ENCODE data around the gene ETF1.

ETF1 gene

DNA sequence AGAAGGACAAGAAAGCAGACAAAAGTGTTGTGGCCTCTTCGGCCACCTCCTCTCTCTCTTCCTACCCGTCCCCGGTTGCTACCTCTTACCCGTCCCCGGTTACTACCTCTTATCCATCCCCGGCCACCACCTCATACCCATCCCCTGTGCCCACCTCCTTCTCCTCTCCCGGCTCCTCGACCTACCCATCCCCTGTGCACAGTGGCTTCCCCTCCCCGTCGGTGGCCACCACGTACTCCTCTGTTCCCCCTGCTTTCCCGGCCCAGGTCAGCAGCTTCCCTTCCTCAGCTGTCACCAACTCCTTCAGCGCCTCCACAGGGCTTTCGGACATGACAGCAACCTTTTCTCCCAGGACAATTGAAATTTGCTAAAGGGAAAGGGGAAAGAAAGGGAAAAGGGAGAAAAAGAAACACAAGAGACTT, 75.3 kb downstream of the ETF1 start:
- Mint-ChIP-seq H3K27ac (peak overlapping the region; percentile 77 to 98), H3K27me3 (no peaks in the 10 kb centered on the region), H3K4me3 (peak overlapping the region; percentile 87 to 91), H3K9me3 (no peaks in the 10 kb centered on the region), H3K4me1 (peaks cover 37% of the 10 kb centered on the region)
- DNase-seq = no peak
- no peak for ATAC-seq

DNA sequence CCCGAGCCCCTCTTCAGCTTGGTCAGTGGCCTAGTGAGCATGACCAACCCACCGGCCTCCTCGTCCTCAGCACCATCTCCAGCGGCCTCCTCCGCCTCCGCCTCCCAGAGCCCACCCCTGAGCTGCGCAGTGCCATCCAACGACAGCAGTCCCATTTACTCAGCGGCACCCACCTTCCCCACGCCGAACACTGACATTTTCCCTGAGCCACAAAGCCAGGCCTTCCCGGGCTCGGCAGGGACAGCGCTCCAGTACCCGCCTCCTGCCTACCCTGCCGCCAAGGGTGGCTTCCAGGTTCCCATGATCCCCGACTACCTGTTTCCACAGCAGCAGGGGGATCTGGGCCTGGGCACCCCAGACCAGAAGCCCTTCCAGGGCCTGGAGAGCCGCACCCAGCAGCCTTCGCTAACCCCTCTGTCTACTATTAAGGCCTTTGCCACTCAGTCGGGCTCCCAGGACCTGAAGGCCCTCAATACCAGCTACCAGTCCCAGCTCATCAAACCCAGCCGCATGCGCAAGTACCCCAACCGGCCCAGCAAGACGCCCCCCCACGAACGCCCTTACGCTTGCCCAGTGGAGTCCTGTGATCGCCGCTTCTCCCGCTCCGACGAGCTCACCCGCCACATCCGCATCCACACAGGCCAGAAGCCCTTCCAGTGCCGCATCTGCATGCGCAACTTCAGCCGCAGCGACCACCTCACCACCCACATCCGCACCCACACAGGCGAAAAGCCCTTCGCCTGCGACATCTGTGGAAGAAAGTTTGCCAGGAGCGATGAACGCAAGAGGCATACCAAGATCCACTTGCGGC, 75.9 kb downstream of the ETF1 start:
- no peak for DNase-seq
- H3K27ac Mint-ChIP-seq = peak overlapping the region; percentile 77 to 98

DNA sequence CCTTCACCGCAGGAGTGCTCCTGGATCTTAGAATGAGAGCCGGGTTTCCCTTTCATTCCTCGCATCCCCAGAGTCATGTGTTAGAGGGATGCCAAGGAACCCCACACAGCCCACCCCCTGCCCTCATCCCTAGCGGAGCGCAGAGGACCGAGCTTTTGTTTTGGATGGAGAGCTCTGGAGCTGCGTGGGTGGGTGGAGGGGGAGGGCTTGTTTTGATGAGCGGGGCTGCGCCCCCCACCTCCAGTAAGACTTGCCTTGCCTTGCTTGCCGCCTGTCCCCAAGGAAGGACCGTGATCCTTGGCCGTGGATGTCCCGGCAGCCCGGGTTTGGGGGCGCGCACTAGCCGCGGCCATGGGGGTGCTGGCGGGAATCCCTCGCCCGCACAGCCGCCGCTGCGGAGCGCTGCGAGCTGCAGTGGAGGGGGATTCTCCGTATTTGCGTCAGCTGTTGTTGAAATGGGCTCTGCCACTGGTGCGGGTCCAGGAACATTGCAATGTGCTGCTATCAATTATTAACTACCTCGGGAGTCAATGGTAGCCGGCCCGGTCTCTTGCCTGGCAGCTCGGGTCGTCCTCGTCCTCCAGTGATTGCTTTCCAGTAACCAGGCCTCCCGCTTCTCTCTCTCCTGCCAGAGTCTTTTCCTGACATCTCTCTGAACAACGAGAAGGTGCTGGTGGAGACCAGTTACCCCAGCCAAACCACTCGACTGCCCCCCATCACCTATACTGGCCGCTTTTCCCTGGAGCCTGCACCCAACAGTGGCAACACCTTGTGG, 76.7 kb downstream of the ETF1 start:
- H3K9me3 Mint-ChIP-seq = no peaks in the 10 kb centered on the region
- H3K27ac Mint-ChIP-seq = peak overlapping the region; percentile 77 to 98
- DNase-seq = peak; percentile 33 to 38
- ATAC-seq = no peak
- H3K4me3 Mint-ChIP-seq = peak overlapping the region; percentile 87 to 91
- H3K4me1 Mint-ChIP-seq = peaks cover 44% of the 10 kb centered on the region
- H3K27me3 Mint-ChIP-seq = no peaks in the 10 kb centered on the region

More for the DNA sequence above, 75.9 kb downstream of the ETF1 start:
- no peaks in the 10 kb centered on the region for H3K9me3 Mint-ChIP-seq
- H3K27me3 Mint-ChIP-seq = no peaks in the 10 kb centered on the region
- H3K4me1 Mint-ChIP-seq = peaks cover 37% of the 10 kb centered on the region
- peak overlapping the region; percentile 87 to 91 for H3K4me3 Mint-ChIP-seq
- no peak for ATAC-seq

DNA sequence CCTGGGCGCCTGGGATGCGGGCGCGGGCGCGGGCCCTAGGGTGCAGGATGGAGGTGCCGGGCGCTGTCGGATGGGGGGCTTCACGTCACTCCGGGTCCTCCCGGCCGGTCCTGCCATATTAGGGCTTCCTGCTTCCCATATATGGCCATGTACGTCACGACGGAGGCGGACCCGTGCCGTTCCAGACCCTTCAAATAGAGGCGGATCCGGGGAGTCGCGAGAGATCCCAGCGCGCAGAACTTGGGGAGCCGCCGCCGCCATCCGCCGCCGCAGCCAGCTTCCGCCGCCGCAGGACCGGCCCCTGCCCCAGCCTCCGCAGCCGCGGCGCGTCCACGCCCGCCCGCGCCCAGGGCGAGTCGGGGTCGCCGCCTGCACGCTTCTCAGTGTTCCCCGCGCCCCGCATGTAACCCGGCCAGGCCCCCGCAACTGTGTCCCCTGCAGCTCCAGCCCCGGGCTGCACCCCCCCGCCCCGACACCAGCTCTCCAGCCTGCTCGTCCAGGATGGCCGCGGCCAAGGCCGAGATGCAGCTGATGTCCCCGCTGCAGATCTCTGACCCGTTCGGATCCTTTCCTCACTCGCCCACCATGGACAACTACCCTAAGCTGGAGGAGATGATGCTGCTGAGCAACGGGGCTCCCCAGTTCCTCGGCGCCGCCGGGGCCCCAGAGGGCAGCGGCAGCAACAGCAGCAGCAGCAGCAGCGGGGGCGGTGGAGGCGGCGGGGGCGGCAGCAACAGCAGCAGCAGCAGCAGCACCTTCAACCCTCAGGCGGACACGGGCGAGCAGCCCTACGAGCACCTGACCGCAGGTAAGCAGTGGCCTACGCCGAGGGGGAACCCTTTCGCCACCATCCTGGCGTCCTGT, 77.5 kb downstream of the ETF1 start, which contains the start of gene EGR1:
Gene EGR1 (plus strand): TSS at position 219 of the 864 bp plus-strand sequence. CDS start 283 bp downstream, at position 502.
- peak; percentile 68 for ATAC-seq
- no peaks in the 10 kb centered on the region for H3K9me3 Mint-ChIP-seq
- peaks cover 53% of the 10 kb centered on the region for H3K4me1 Mint-ChIP-seq

DNA sequence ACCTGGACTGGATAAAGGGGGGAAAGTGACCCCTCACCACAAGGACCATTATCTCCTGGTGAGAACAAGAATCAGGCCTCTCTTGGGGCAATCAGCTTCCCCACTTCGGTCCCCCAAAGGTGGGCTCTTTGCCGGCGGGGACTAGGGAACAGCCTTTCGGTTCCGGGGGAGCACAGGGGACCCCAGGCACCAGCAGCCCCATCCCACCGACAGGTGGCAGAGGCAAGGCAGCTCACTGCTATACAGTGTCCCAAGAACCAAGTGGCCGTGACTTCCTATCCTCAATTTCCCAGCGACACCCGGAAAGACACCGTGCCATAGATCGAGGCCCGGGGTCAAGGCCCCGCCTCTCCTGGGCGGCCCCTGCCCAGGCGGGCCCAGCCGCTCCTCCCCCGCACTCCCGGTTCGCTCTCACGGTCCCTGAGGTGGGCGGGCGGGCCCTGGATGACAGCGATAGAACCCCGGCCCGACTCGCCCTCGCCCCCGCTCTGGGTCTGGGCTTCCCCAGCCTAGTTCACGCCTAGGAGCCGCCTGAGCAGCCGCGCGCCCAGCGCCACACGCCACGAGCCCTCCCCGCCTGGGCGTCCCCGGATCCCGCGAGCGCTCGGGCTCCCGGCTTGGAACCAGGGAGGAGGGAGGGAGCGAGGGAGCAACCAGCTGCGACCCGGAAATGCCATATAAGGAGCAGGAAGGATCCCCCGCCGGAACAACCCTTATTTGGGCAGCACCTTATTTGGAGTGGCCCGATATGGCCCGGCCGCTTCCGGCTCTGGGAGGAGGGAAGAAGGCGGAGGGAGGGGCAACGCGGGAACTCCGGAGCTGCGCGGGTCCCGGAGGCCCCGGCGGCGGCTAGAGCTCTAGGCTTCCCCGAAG, 78.4 kb downstream of the ETF1 start:
- Mint-ChIP-seq H3K4me1 (peaks cover 61% of the 10 kb centered on the region), H3K27ac (peak overlapping the region; percentile 95 to 97), H3K4me3 (peak overlapping the region; percentile 87 to 91), H3K9me3 (no peaks in the 10 kb centered on the region), H3K27me3 (no peaks in the 10 kb centered on the region)
- peak; percentile 97 to 98 for DNase-seq
- ATAC-seq = peak; percentile 78

More for the DNA sequence above, 77.5 kb downstream of the ETF1 start, which contains the start of gene EGR1:
- Mint-ChIP-seq H3K27me3 (no peaks in the 10 kb centered on the region), H3K27ac (peak within 1 kb of the TSS; percentile 95 to 98), H3K4me3 (peak within 1 kb of the TSS; percentile 87 to 91)
- peak; percentile 94 to 96 for DNase-seq

DNA sequence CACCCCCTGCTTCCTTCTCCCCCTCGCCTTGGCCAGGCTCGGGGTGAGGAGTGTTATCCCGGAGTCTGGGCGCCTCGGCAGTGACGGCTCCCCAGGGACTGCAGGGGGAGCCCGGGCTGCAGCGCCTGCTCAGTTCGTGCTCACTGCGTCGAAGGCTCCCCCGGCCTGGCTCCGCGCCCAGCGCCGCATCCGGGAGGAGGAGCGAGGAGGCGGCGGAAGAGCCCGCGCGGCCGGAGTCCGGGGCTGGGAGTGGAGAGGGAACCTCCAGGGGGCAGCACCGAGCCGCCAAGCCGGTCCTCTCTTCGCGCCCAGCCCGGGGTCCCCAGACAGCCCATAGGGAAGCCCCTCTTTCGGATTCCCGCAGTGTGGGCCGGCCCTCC, 79.0 kb downstream of the ETF1 start:
- peak overlapping the region; percentile 96 to 97 for H3K27ac Mint-ChIP-seq
- no peaks in the 10 kb centered on the region for H3K27me3 Mint-ChIP-seq
- H3K9me3 Mint-ChIP-seq = no peaks in the 10 kb centered on the region
- H3K4me1 Mint-ChIP-seq = peaks cover 68% of the 10 kb centered on the region
- DNase-seq (peak; percentile 95 to 96), ATAC-seq (peak; percentile 64)
- H3K4me3 Mint-ChIP-seq = peak overlapping the region; percentile 87 to 91

DNA sequence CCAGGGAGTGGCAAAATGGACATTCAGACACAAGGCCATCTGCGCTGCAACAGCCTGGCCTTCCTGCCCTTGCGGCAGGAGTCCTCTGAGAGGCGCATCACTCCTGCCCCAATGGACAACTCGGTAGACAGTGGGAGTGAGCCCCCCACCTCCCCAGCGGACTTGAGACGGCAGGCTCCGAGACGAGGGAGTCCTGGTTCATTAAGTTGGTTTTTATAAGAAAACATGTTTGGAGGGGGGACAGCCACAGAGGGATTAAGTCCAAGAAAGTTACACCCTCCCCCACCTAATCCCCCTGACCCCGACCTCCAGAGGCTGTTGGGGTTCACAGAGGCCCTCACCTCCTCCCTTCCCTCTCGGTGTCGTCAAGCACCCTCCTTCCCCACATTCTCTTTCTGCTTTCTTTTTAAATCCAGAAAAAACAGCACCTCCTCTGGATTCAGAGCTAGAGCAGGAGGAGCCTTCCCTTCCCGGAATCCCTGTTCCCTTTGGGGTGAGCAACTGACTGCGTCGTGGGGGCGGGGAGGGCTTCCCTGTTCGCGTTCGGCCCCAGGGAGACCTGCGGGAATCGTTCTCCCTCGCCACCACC, 79.5 kb downstream of the ETF1 start:
- H3K9me3 Mint-ChIP-seq = no peaks in the 10 kb centered on the region
- ATAC-seq (no peak), DNase-seq (no peak)
- H3K27me3 Mint-ChIP-seq = no peaks in the 10 kb centered on the region
- peak overlapping the region; percentile 96 to 97 for H3K27ac Mint-ChIP-seq
- peaks cover 68% of the 10 kb centered on the region for H3K4me1 Mint-ChIP-seq
- peak overlapping the region; percentile 87 to 91 for H3K4me3 Mint-ChIP-seq

DNA sequence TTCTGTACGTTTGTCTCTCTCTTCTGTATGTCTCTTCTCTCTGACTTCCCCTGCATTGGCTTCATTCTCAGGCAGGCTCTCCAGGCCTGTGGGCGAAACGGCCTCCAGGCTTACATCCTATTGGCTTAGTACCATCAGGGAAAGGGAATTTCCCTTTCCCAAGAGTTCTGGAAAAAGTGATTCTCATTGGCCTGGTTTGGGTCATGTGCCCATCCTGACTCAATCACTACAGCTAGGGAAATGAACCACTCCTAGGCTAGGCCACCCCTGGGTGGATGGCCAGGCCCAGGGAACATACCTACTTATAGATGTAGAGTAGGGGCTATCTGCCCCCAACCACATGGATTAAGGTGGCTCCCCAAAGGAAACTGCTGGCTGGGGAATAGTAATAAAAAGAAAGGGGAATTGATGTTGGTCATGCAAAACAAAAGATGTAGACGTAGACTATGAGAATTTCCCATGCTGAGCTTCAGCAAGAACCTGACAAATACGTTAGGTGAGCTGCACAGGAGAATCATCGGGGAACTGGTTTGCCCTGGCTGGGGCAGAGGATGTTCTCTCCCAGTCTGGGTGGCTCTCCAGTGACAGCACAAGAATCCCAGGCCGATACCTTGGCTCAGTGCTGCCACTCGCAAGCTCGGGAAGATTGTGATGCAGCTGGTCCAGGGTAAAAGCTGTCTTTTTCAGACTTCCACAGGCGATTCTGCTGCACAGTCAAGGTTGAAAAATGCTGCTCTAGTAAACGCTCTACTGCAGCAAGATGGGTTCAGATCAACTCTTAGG, 81.5 kb downstream of the ETF1 start:
- H3K27me3 Mint-ChIP-seq = no peaks in the 10 kb centered on the region
- ATAC-seq = no peak
- no peak for DNase-seq
- H3K27ac Mint-ChIP-seq = peak overlapping the region in 1 of 2 donors; percentile 73
- peak overlapping the region in 1 of 2 donors; percentile 16 for H3K4me3 Mint-ChIP-seq
- H3K4me1 Mint-ChIP-seq = peaks cover 64% of the 10 kb centered on the region
- no peaks in the 10 kb centered on the region for H3K9me3 Mint-ChIP-seq

DNA sequence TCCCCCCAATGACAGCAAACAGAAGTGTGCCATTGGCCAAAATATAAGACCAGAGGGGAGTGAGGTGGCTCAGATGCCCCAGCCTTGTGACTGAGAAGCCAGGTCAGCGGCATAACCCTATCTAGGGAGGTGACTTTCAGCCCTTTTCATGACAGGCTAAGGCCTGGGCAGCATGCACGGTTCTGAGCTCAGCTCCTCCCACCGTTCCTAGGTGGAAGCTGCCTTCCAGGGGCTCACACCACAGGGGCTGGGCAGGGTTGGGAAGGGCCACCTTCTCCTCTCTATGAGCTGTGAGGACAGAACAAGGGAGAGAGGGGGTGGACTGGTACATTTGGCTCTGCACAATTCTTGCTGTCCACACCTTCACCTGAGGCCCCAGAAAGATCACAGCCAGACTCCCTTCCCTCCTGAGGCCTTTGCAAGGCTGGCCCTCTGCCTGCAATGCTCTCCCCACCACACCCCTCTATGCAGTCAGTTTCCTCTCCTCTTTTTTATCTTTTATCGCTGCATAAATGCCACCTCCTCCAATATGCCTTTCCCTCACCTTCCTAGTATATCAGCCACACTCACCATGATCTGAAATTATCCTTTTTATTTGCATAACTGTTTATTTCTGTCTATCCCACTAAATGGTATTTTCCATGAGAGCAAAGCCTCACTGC, 82.9 kb downstream of the ETF1 start:
- DNase-seq (no peak), ATAC-seq (no peak)
- Mint-ChIP-seq H3K4me3 (peak overlapping the region; percentile 92 to 94), H3K4me1 (peaks cover 61% of the 10 kb centered on the region), H3K27me3 (no peaks in the 10 kb centered on the region), H3K9me3 (no peaks in the 10 kb centered on the region), H3K27ac (peak overlapping the region; percentile 99 to 100)

DNA sequence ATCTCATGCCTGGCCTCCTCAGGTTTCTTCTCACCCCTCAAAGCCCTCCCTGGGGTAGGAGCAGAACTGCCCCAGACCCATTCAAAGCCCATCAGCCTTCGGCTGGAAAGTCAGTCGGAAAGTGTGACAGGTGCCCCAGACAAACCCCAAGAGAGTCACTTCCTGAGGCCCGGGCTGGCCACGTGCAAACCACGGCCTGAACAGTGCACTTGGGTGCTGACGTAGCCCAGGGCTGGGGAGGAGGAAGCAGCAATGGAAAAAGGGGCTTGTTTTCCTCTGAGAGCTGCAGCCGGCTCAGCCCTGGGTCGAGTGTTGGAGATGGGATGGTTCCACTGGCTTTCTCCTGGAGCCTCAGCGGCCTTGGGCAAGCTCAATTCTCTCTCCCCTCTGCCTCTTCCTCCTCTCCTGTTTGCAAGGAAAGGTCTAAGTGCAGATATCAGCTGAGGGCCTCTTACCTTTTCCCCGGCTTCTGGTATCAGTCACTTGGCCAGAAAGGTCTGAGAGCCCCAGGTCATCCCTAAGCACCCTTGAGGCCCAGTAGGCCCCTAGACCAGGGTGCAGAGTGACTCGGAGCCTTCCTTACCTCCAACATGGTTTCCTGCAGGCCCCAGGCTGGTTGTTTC, 83.6 kb downstream of the ETF1 start:
- Mint-ChIP-seq H3K27ac (peak overlapping the region; percentile 99 to 100), H3K9me3 (no peaks in the 10 kb centered on the region), H3K4me3 (peak overlapping the region; percentile 92 to 94), H3K27me3 (no peaks in the 10 kb centered on the region), H3K4me1 (peaks cover 61% of the 10 kb centered on the region)
- peak; percentile 79 to 92 for DNase-seq
- ATAC-seq = peak; percentile 87

DNA sequence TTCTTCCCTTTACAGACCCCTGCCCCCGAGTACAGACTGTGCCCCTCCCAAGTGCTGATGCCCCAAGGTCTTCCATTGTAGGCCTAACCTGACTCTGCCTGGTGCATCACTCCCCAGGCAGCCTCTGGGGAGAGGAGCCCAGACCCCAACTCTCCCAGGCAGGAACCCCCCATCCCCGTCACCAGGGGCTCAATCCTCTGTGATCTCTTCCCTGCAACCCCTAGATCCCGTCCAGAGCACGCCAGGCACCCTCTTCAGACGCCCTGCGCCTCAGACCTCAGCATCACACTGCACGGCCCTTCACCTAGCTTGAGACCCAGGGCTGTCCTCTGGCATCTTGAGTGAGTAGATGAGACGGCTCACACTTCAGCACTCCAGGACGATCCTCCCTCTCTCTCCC, 84.2 kb downstream of the ETF1 start:
- Mint-ChIP-seq H3K27ac (peak overlapping the region; percentile 99 to 100), H3K9me3 (no peaks in the 10 kb centered on the region), H3K4me1 (peaks cover 60% of the 10 kb centered on the region), H3K27me3 (no peaks in the 10 kb centered on the region), H3K4me3 (peak overlapping the region; percentile 92 to 94)
- DNase-seq (no peak), ATAC-seq (peak; percentile 49)

DNA sequence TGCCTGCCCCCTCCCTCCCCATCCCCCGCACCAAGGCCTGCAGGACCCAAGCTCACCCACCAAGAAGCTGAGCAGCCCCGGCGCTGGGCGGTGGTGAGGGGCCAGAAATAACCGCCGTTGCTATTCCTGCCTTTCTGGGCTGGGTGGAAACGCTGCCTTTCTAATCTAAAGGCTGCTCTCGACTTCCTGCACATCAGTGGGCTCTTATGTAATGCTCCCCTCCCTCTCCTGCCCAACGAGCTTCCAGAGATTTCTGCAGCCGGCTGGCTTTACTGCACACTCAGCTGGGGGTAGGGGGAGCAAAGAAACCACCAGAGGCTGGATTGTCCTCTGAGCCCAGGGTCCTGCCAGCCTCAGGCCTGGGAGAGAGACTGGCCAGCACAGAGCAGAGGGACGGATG, 84.7 kb downstream of the ETF1 start:
- DNase-seq (no peak), ATAC-seq (no peak)
- Mint-ChIP-seq H3K27me3 (no peaks in the 10 kb centered on the region), H3K4me3 (peak overlapping the region; percentile 92 to 94), H3K9me3 (no peaks in the 10 kb centered on the region), H3K27ac (peak overlapping the region in 1 of 2 donors; percentile 99), H3K4me1 (peaks cover 56% of the 10 kb centered on the region)

Measured in stimulated activated naive CD8-positive, alpha-beta T cell treated with anti-CD3 and anti-CD28 coated beads, Interleukin-15, amount 100 ng/mL, for 72 hours (primary cell).